ENCODE results near the gene PDZD2.
"Not testable (repeated sequence)": the region's sequence is repeated elsewhere in the genome, so short reads cannot be mapped to it uniquely, and the experiment has no call there.

PDZD2 gene

GRCh38 chr5:32031089-32031488 lies 392.2 kb downstream of the PDZD2 start:
- Histone ChIP-seq H3K4me1 (ENCODE audit: insufficient read depth, poor library complexity, severe bottlenecking) (peaks cover 65% of the 10 kb centered on the region), H3K4me3 (ENCODE audit: severe bottlenecking) (no peak overlapping the region), H3K9me3 (ENCODE audit: severe bottlenecking) (no peaks in the 10 kb centered on the region), H3K27ac (ENCODE audit: poor library complexity, severe bottlenecking) (peak overlapping the region; percentile 92), H3K27me3 (ENCODE audit: insufficient read depth, poor library complexity, severe bottlenecking) (no peaks in the 10 kb centered on the region), H3K36me3 (ENCODE audit: low read depth) (no peaks in the 10 kb centered on the region)
- ATAC-seq (ENCODE audit: low read depth), result peak; percentile 35; the same call in 1 of the 3 replicates
- no peak for TF ChIP-seq CTCF (IDR thresholded peaks at IDR 0.05; ENCODE audit: poor library complexity, severe bottlenecking)
- DNase-seq (ENCODE audit: low spot score), result no peak

GRCh38 chr5:32038523-32038922 lies 399.6 kb downstream of the PDZD2 start:
- peaks cover 13% of the 10 kb centered on the region for H3K4me1 ChIP-seq (ENCODE audit: insufficient read depth, poor library complexity, severe bottlenecking)
- TF ChIP-seq CTCF (IDR thresholded peaks at IDR 0.05; ENCODE audit: poor library complexity, severe bottlenecking), result no peak
- no peak for DNase-seq (ENCODE audit: low spot score)
- no peak overlapping the region for H3K4me3 ChIP-seq (ENCODE audit: severe bottlenecking)
- no peak overlapping the region for H3K27ac ChIP-seq (ENCODE audit: poor library complexity, severe bottlenecking)
- no peaks in the 10 kb centered on the region for H3K9me3 ChIP-seq (ENCODE audit: severe bottlenecking)
- H3K27me3 ChIP-seq (ENCODE audit: insufficient read depth, poor library complexity, severe bottlenecking), result no peaks in the 10 kb centered on the region
- 0 out of 3 replicates have a peak, but pooled peaks have one; percentile 24 for ATAC-seq (ENCODE audit: low read depth)
- H3K36me3 ChIP-seq (ENCODE audit: low read depth), result no peaks in the 10 kb centered on the region

- not testable (repeated sequence) for H3K27me3 ChIP-seq (ENCODE audit: insufficient read depth, poor library complexity, severe bottlenecking); ATAC-seq (ENCODE audit: low read depth); DNase-seq (ENCODE audit: low spot score); H3K4me3 ChIP-seq (ENCODE audit: severe bottlenecking); H3K9me3 ChIP-seq (ENCODE audit: severe bottlenecking); H3K27ac ChIP-seq (ENCODE audit: poor library complexity, severe bottlenecking); H3K36me3 ChIP-seq (ENCODE audit: low read depth)
- peaks cover 14% of the 10 kb centered on the region for H3K4me1 ChIP-seq (ENCODE audit: insufficient read depth, poor library complexity, severe bottlenecking)
These were observed 400.2 kb downstream of the PDZD2 start for GRCh38 chr5:32039133-32039532.

- not testable (repeated sequence) for ATAC-seq (ENCODE audit: low read depth); H3K27me3 ChIP-seq (ENCODE audit: insufficient read depth, poor library complexity, severe bottlenecking); H3K9me3 ChIP-seq (ENCODE audit: severe bottlenecking); H3K27ac ChIP-seq (ENCODE audit: poor library complexity, severe bottlenecking); H3K4me3 ChIP-seq (ENCODE audit: severe bottlenecking); DNase-seq (ENCODE audit: low spot score); H3K36me3 ChIP-seq (ENCODE audit: low read depth)
- H3K4me1 ChIP-seq (ENCODE audit: insufficient read depth, poor library complexity, severe bottlenecking), result peaks cover 18% of the 10 kb centered on the region
These were observed 400.7 kb downstream of the PDZD2 start for GRCh38 chr5:32039601-32040000.

GRCh38 chr5:32040181-32040695 lies 401.3 kb downstream of the PDZD2 start:
- not testable (repeated sequence) for ATAC-seq (ENCODE audit: low read depth); DNase-seq (ENCODE audit: low spot score); H3K27me3 ChIP-seq (ENCODE audit: insufficient read depth, poor library complexity, severe bottlenecking); H3K36me3 ChIP-seq (ENCODE audit: low read depth); H3K9me3 ChIP-seq (ENCODE audit: severe bottlenecking); H3K4me3 ChIP-seq (ENCODE audit: severe bottlenecking); H3K27ac ChIP-seq (ENCODE audit: poor library complexity, severe bottlenecking)
- H3K4me1 ChIP-seq (ENCODE audit: insufficient read depth, poor library complexity, severe bottlenecking), result peaks cover 25% of the 10 kb centered on the region

GRCh38 chr5:32042551-32042961 lies 403.6 kb downstream of the PDZD2 start:
- TF ChIP-seq CTCF (IDR thresholded peaks at IDR 0.05; ENCODE audit: poor library complexity, severe bottlenecking), result no peak
- ATAC-seq (ENCODE audit: low read depth), result peak; percentile 44

More at GRCh38 chr5:32042551-32042961, 403.6 kb downstream of the PDZD2 start:
- peak overlapping the region; percentile 55 for H3K27ac ChIP-seq (ENCODE audit: poor library complexity, severe bottlenecking)
- no peak for DNase-seq (ENCODE audit: low spot score)
- H3K4me1 ChIP-seq (ENCODE audit: insufficient read depth, poor library complexity, severe bottlenecking), result peaks cover 31% of the 10 kb centered on the region
- H3K36me3 ChIP-seq (ENCODE audit: low read depth), result no peaks in the 10 kb centered on the region
- H3K9me3 ChIP-seq (ENCODE audit: severe bottlenecking), result no peaks in the 10 kb centered on the region
- H3K27me3 ChIP-seq (ENCODE audit: insufficient read depth, poor library complexity, severe bottlenecking), result no peaks in the 10 kb centered on the region
- no peak overlapping the region for H3K4me3 ChIP-seq (ENCODE audit: severe bottlenecking)

Measured in RWPE2 (cell line).